SK-N-SH treated with all-trans-retinoic acid at 6 μM for 48 hours (cell line): Measurements from ENCODE around the gene SLC1A5.

ENCODE experiments used
- ATAC-seq: fragments of 200-7000 bp; cut with Tn5 transposase; 3 replicates; pipeline ENCODE4 v1.9.1; 2020; ENCODE audit warnings: mild to moderate bottlenecking, moderate library complexity
- ARNTL ChIP-seq: fragments of 450-650 bp; formaldehyde crosslinking; IDR thresholded peaks from 2 replicates; pipeline ENCODE4 v1.5.0; 2020; ENCODE audit warnings: low read depth, mild to moderate bottlenecking, moderate library complexity, borderline replicate concordance
- BACH2 ChIP-seq: fragments of 250-450 bp; sonication (Bioruptor Pico); IDR thresholded peaks from 2 replicates; pipeline ENCODE4 v1.9.0; 2021; ENCODE audit warnings: mild to moderate bottlenecking, borderline replicate concordance
- CREB5 ChIP-seq: fragments of 250-450 bp; sonication (Bioruptor Pico); IDR thresholded peaks from 2 replicates; pipeline ENCODE4 v1.5.1; 2020; ENCODE audit warnings: low read depth, mild to moderate bottlenecking, moderate library complexity
- CSDC2 ChIP-seq: fragments of 250-450 bp; sonication (Bioruptor Pico); IDR thresholded peaks from 2 replicates; pipeline ENCODE4 v1.5.0; 2020; ENCODE audit warnings: mild to moderate bottlenecking, moderate library complexity
- GLIS3 ChIP-seq: fragments of 250-450 bp; sonication (Bioruptor Pico); IDR thresholded peaks from 2 replicates; pipeline ENCODE4 v1.5.0; 2020; ENCODE audit warnings: mild to moderate bottlenecking, moderate library complexity
- ISL1 ChIP-seq: fragments of 250-450 bp; sonication (Bioruptor Pico); IDR thresholded peaks from 2 replicates; pipeline ENCODE4 v2.1.2; 2022; ENCODE audit warnings: mild to moderate bottlenecking, moderate library complexity
- OSR1 ChIP-seq: fragments of 250-450 bp; sonication (Bioruptor Pico); IDR thresholded peaks from 2 replicates; pipeline ENCODE4 v1.8.0; 2022; ENCODE audit warnings: moderate library complexity, mild to moderate bottlenecking, inconsistent platforms
- POU6F1 ChIP-seq: fragments of 250-450 bp; sonication (Bioruptor Pico); IDR thresholded peaks from 2 replicates; pipeline ENCODE4 v1.8.0; 2021; ENCODE audit warnings: low read depth, mild to moderate bottlenecking, moderate library complexity, borderline replicate concordance
- PPARA ChIP-seq: fragments of 250-450 bp; sonication (Bioruptor Pico); IDR thresholded peaks from 2 replicates; pipeline ENCODE4 v1.5.0; 2020; ENCODE audit warnings: mild to moderate bottlenecking, borderline replicate concordance
- RARB ChIP-seq: fragments of 250-450 bp; sonication (Bioruptor Pico); IDR thresholded peaks from 2 replicates; pipeline ENCODE4 v1.8.0; 2021; ENCODE audit warnings: mild to moderate bottlenecking, moderate library complexity
- SNAI2 ChIP-seq: fragments of 250-450 bp; sonication (Bioruptor Pico); IDR thresholded peaks from 2 replicates; pipeline ENCODE4 v1.5.0; 2020; ENCODE audit warnings: mild to moderate bottlenecking, moderate library complexity
- TCF4 ChIP-seq: fragments of 250-450 bp; sonication (Bioruptor Pico); IDR thresholded peaks from 2 replicates; pipeline ENCODE4 v1.8.0; 2021; ENCODE audit warnings: mild to moderate bottlenecking, moderate library complexity, borderline replicate concordance
- TOX ChIP-seq: fragments of 250-450 bp; sonication (Bioruptor Pico); IDR thresholded peaks from 2 replicates; pipeline ENCODE4 v1.8.0; 2021; ENCODE audit warnings: mild to moderate bottlenecking, moderate library complexity, borderline replicate concordance
- TSHZ2 ChIP-seq: fragments of 250-450 bp; sonication (Bioruptor Pico); IDR thresholded peaks from 2 replicates; pipeline ENCODE4 v1.5.0; 2020; ENCODE audit warnings: mild to moderate bottlenecking, moderate library complexity
- ZC3H10 ChIP-seq: fragments of 250-450 bp; sonication (Bioruptor Pico); IDR thresholded peaks from 2 replicates; pipeline ENCODE4 v1.5.1; 2021; ENCODE audit warnings: mild to moderate bottlenecking, moderate library complexity
- ZFP3 ChIP-seq: fragments of 250-450 bp; sonication (Bioruptor Pico); IDR thresholded peaks from 2 replicates; pipeline ENCODE4 v1.5.0; 2020; ENCODE audit warnings: mild to moderate bottlenecking, moderate library complexity
- ZFP30 ChIP-seq: fragments of 450-650 bp; formaldehyde crosslinking; IDR thresholded peaks from 2 replicates; pipeline ENCODE4 v1.5.0; 2022; ENCODE audit warnings: mild to moderate bottlenecking, moderate library complexity
- ZNF565 ChIP-seq: fragments of 450-650 bp; formaldehyde crosslinking; conservative IDR thresholded peaks from 2 replicates; pipeline ENCODE4 v1.5.0; 2020; ENCODE audit warnings: low read depth, mild to moderate bottlenecking, moderate library complexity
- ZNF70 ChIP-seq: fragments of 450-650 bp; formaldehyde crosslinking; IDR thresholded peaks from 2 replicates; pipeline ENCODE4 v1.5.0; 2020; ENCODE audit warnings: mild to moderate bottlenecking, moderate library complexity
- ZNF8 ChIP-seq: fragments of 450-650 bp; formaldehyde crosslinking; IDR thresholded peaks from 2 replicates; pipeline ENCODE4 v1.5.0; 2020; ENCODE audit warnings: mild to moderate bottlenecking, moderate library complexity
- TF ChIP-seq, protein P1 (sequence below): fragments of 250-450 bp; sonication (Bioruptor Pico); IDR thresholded peaks from 2 replicates; pipeline ENCODE4 v1.8.0; 2020; ENCODE audit warnings: mild to moderate bottlenecking, moderate library complexity, borderline replicate concordance

SLC1A5 gene

DNA sequence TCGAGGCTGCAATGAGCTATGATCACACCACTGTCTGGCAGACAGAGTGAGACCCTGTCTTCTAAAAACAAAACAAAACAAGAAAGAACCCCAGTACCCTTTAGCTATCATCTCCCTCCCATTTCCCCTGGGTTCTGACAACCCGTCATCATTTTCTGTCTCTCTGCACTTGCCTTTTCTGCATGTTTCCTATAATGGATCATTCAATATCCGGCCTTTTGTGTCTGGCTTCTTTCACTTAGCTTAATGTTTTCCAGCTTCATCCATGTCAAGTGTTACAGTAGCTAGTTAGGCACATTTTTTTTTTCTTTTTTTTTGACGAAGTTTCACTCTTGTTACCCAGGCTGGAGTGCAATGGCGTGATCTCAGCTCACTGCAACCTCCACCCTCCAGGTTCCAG lies 45.7 kb upstream of the SLC1A5 start (continued):
- TF ChIP-seq PPARA (CRISPR knock-in tag) (no peak), ARNTL (CRISPR knock-in tag) (no peak), ZNF70 (CRISPR knock-in tag) (no peak), ZFP30 (CRISPR knock-in tag) (no peak), TOX (CRISPR knock-in tag) (no peak), CREB5 (CRISPR knock-in tag) (no peak), ZC3H10 (no peak), RARB (CRISPR knock-in tag) (no peak), ZNF8 (CRISPR knock-in tag) (no peak), GLIS3 (no peak)
- TF ChIP-seq, protein P1, sequence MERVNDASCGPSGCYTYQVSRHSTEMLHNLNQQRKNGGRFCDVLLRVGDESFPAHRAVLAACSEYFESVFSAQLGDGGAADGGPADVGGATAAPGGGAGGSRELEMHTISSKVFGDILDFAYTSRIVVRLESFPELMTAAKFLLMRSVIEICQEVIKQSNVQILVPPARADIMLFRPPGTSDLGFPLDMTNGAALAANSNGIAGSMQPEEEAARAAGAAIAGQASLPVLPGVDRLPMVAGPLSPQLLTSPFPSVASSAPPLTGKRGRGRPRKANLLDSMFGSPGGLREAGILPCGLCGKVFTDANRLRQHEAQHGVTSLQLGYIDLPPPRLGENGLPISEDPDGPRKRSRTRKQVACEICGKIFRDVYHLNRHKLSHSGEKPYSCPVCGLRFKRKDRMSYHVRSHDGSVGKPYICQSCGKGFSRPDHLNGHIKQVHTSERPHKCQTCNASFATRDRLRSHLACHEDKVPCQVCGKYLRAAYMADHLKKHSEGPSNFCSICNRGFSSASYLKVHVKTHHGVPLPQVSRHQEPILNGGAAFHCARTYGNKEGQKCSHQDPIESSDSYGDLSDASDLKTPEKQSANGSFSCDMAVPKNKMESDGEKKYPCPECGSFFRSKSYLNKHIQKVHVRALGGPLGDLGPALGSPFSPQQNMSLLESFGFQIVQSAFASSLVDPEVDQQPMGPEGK (CRISPR knock-in tag): no peak

GRCh38 chr19:46830864-46831263 lies 42.5 kb upstream of the SLC1A5 start:
- no peak for TF ChIP-seq GLIS3
- TF ChIP-seq PPARA (CRISPR knock-in tag): no peak
- no peak for TF ChIP-seq SNAI2
- TF ChIP-seq ZNF565 (CRISPR knock-in tag): no peak
- no peak for TF ChIP-seq ZC3H10
- no peak for TF ChIP-seq TCF4
- TF ChIP-seq ZNF8 (CRISPR knock-in tag): no peak
- no peak for TF ChIP-seq TSHZ2 (CRISPR knock-in tag)
- TF ChIP-seq ZNF70 (CRISPR knock-in tag): no peak
- TF ChIP-seq, protein P1 (CRISPR knock-in tag): no peak
- TF ChIP-seq RARB (CRISPR knock-in tag): no peak
- no peak for TF ChIP-seq POU6F1 (CRISPR knock-in tag)
- no peak for TF ChIP-seq OSR1 (CRISPR knock-in tag)
- no peak for ATAC-seq

DNA sequence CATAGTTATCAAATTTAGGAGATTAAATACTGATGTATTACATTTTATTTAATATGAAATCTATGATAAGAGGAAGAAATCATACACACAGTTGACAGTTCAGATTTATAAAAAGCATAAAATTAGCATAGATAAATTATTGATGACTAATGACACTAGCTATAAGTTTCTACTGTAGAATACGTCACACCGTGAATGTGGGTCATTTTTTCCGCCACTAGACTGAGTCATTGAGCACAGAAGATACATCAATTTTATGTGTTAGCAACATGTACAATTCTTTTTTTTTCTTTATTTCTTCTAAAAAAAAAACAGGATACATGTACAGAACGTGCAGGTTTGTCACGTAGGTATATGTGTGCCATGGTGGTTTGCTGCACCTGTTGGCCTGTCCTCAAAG lies 40.1 kb upstream of the SLC1A5 start:
- ATAC-seq: no peak
- no peak for TF ChIP-seq ISL1 (CRISPR knock-in tag)
- TF ChIP-seq ZC3H10: no peak
- no peak for TF ChIP-seq PPARA (CRISPR knock-in tag)
- TF ChIP-seq BACH2 (CRISPR knock-in tag): no peak
- no peak for TF ChIP-seq ZFP3 (CRISPR knock-in tag)
- no peak for TF ChIP-seq TSHZ2 (CRISPR knock-in tag)
- TF ChIP-seq ARNTL (CRISPR knock-in tag): no peak
- TF ChIP-seq CSDC2: no peak
- no peak for TF ChIP-seq SNAI2
- TF ChIP-seq GLIS3: no peak
- TF ChIP-seq RARB (CRISPR knock-in tag): no peak
- no peak for TF ChIP-seq POU6F1 (CRISPR knock-in tag)
- no peak for TF ChIP-seq CREB5 (CRISPR knock-in tag)
- TF ChIP-seq OSR1 (CRISPR knock-in tag): no peak
- TF ChIP-seq TOX (CRISPR knock-in tag): no peak
